IPS-18c (cell line): Measurements from ENCODE around the gene C1QTNF2.

Source experiments
- H3K4me3 ChIP-seq: 2 replicates; pipeline ENCODE4 v1.7.0; 2013; ENCODE audit warnings: low read depth, mild to moderate bottlenecking, low read length, moderate library complexity; ENCODE audit not compliant: insufficient read depth
- H3K9me3 ChIP-seq: one replicate; pipeline ENCODE4 v1.6.1; 2013; ENCODE audit warnings: mild to moderate bottlenecking, low read length, moderate library complexity; ENCODE audit not compliant: control insufficient read depth, insufficient read depth

The C1QTNF2 gene, protein sequence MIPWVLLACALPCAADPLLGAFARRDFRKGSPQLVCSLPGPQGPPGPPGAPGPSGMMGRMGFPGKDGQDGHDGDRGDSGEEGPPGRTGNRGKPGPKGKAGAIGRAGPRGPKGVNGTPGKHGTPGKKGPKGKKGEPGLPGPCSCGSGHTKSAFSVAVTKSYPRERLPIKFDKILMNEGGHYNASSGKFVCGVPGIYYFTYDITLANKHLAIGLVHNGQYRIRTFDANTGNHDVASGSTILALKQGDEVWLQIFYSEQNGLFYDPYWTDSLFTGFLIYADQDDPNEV

DNA sequence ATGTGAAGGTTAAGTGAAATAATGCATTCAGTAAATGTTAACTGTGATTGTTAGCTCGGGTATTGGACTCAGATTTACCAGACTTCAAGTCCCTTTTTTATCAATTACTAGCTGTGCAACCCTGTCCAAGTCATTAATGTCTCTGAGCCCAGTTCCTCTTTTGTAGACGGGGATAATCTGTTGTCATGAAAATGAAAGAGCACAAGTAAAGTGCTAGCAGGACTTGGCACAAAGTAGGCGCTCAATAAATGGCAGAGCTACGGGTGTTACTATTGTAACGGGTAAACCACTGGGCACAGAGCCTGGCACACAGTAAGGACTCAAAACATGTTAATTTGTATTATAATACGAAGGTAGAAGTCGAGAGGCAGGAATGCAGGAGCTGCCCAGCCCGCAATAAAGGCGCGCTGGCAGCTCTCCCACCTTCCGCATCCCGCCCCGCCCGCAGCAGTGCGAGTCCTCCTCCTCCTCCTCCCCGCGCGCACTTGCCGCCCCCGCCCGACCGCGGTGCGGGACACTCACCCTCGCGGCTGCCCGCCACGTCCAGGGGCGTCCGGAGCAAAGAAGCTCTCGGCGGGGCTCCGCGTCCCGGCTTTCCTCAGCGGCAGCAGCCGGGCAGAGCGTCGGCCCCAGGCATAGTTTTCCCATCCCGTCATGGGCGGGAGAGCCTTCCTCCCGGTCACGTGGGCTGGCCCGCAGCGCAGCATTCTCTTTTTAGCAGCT is at the start of gene C1QTNF2:
Gene C1QTNF2, minus strand, starts transcription at position 637 of the 723 bp plus-strand sequence. CDS start 15,615 bp downstream, outside the sequence.
- no peaks in the 10 kb centered on the region for H3K9me3 ChIP-seq
- H3K4me3 ChIP-seq, result peak within 1 kb of the TSS; percentile 40; the same call in 1 of the 2 replicates

DNA sequence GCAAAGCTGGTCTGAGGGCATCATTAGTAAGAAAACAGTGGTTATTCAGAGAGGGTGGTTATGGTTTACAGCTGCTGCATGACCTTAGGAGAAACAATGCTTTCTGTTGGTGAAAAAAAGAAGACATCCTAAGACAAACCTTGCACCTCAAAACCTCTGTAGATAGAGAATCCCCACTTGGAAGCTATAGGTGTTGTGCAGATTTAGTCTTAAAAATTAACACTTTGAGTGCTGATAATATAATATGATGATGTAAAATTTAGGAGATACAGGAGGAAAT is 49.8 kb upstream of the C1QTNF2 start:
- no peaks in the 10 kb centered on the region for H3K9me3 ChIP-seq
- no peak overlapping the region for H3K4me3 ChIP-seq

DNA sequence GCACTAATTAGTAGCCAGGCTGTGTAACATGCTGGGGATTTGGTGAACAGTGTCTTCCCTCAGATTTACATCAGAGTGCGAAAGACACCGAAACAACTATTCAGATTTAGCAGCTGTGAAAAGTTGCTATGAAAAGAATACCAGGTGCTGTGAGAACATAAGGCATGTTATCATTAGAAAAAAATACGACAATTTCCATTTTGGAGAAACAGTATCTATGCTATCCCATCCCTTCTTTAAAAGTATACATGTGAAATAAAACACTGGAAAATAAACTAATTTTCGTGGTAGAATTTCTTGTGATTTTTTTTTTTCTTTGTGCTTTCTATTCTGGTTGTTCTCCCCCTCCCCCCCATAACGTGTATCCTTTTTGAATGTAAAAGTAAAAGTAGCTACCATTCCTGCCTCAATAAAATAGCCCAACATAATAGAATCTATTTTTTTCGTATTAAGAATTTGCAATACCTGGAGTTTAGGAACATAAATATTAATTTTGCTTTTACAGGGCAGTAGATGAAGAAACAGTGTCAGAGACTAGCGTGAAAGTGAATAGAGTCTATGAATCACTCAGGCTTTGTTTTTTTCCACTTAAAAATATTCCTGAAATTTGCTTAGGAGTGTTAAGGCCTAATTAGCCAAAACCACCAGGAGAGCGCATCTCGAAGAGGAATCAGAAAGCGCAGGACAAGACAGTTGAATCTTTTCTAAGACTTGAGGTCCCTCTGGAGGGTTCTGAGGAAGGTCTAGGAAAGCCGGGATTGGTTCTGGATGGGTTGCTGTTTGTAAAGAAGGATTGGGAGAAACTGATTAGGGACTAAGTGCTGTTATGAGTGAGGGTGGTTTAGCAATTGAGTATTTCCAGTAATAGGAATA is 49.3 kb upstream of the C1QTNF2 start:
- Histone ChIP-seq H3K4me3 (peak overlapping the region; percentile 79), H3K9me3 (no peaks in the 10 kb centered on the region)

DNA sequence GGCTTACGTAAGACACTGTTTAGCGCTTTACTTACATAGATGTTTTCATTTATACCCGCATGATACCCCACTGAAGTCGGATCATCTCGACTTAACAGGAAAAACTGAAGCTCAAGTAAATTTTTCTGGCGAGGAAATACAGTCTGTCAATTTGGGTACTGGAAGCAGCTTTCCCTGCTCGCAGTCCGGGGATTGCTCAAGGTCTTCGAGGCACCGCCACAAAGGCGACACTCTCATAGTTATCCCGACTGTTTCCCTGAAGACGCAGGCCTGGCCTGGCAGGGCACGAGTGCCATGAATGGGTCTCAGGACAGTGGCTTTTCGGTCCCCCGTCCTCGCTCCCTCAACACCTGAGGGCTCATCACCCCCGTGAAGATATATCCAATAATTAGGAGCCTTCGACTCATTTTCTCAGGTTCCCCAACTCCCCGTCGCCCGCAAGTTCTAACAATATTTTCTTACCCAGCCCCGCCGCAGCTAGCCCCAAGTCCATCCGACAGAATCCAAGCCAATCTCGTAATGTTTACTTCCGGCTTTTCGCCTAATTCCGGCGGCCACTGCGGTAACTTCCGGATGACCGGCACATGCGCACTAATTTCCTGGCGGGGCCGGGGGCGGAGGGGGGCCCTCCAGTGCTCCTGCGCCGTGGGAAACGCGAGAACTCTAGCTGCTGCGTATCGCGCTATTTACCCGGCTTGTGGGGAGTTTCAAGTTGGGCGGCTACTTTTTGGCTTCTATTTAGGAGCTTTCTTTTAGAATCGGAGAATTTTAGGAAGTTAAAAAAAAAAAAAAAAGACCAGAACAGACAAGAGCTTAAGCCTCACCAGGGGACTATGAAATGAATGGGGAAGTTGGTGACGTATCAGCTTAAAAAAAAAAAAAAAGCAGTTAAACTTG is 48.4 kb upstream of the C1QTNF2 start, which contains the start of gene SLU7:
Gene SLU7, minus strand, starts transcription at position 521 of the 897 bp plus-strand sequence. CDS start 3,787 bp downstream, outside the sequence.
- H3K4me3 ChIP-seq, result peak within 1 kb of the TSS; percentile 79

DNA sequence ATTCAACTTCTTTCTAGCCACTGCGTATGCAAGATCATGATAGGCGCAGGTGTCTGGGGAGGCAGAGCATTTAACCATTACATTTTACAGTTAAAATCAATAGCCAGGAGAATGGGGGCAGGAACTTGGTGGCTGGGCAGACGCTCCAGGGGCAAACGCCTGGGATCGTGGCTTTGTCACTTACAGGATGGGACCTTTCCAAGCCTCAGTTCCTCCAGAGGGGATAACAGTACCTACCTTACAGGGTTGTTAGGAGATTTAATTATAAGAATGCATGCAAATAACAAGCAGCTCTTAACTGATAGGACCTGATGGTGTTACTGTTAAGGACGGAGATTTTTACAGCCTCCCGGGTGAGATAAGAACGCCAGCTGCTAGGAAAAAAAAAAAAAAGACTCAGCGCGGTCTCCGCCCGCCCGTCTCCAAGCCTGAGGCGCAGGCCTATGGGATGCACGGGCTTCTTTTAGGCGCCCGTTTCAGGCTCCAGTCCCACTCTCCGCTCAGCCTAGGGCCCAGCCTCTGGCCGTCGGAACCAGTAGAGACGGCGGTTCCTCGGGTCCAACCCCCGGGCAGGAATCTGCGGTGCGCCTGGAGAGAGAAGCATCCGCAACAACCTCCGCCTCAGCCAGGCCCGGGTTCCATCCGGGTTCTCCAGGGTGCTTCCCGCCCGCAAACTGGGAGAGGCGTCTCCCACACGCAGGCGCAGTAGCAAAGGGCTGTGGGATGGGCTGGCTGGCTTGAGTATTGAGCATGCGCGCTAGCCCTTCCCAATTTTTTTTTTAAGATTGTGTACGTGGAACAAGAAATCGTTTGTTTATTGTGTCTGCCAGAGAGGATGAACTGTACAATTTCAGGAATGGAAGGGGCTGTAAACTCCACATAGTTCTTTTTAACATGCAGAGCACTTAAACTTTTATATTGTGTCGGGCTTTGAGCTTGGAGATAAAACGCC is 29.3 kb upstream of the C1QTNF2 start, which contains the start of gene FAM200C:
Gene FAM200C, minus strand, starts transcription at position 653 of the 952 bp plus-strand sequence. CDS start 4,564 bp downstream, outside the sequence.
- Histone ChIP-seq H3K9me3 (no peaks in the 10 kb centered on the region), H3K4me3 (peak within 1 kb of the TSS; percentile 63)

More for the DNA sequence above, 48.4 kb upstream of the C1QTNF2 start, which contains the start of gene SLU7:
- H3K9me3 ChIP-seq, result no peaks in the 10 kb centered on the region

DNA sequence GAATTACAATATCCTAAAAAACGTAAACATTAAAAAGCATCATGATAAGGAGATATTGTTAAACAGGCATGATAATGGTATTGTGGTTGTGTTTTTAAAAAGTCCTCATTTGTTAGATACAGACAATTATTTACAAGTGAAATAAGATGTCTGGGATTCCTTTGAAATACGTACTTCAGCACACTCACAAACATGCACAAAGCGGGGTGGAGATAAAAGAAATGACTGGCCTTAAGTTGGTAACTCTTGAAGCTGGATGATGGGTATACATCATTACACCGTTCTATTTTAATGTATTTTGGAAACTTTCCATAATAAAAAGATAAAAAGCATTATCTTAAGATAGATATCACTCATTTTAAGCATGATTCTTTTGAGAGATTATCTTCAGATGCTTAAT is 28.4 kb upstream of the C1QTNF2 start:
- Histone ChIP-seq H3K9me3 (no peaks in the 10 kb centered on the region), H3K4me3 (peak overlapping the region; percentile 22)

DNA sequence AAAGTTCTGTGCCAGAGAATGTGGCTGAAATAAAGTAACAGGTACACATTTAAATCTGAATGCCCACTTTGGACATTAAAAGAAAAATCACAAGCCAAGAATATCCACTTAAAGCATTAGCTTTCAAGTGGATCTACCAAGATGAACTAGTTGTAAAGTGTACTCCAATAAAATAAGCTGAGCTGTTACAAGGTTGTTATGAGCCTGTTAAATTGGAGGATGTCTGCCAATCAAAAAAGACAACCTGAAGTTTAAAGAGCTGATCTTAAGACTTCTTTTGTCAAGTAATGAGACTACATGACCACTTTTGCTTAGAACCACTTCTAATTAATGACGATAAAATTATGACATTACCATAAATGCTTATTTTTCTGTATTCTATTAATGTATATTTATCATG is 27.1 kb upstream of the C1QTNF2 start:
- Histone ChIP-seq H3K4me3 (no peak overlapping the region), H3K9me3 (no peaks in the 10 kb centered on the region)

DNA sequence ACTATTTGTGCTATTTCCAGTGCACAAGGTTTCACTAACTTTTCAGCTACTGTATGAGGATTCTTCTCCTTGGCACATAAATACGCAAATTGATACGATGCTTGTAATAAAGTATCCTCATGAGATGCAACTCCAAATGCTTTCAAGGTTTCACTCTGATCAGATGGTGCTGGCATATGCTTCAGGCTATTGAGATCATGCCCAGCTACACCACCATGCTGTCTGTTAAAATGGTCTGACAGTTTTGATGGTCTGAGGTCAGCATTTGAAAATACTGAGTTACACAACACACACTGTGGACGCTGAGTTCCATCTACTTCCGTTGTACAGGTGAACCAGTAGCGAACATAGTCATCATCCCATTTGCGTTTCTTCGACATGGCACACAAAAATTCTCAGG is 24.7 kb upstream of the C1QTNF2 start:
- Histone ChIP-seq H3K4me3 (no peak overlapping the region), H3K9me3 (no peaks in the 10 kb centered on the region)

DNA sequence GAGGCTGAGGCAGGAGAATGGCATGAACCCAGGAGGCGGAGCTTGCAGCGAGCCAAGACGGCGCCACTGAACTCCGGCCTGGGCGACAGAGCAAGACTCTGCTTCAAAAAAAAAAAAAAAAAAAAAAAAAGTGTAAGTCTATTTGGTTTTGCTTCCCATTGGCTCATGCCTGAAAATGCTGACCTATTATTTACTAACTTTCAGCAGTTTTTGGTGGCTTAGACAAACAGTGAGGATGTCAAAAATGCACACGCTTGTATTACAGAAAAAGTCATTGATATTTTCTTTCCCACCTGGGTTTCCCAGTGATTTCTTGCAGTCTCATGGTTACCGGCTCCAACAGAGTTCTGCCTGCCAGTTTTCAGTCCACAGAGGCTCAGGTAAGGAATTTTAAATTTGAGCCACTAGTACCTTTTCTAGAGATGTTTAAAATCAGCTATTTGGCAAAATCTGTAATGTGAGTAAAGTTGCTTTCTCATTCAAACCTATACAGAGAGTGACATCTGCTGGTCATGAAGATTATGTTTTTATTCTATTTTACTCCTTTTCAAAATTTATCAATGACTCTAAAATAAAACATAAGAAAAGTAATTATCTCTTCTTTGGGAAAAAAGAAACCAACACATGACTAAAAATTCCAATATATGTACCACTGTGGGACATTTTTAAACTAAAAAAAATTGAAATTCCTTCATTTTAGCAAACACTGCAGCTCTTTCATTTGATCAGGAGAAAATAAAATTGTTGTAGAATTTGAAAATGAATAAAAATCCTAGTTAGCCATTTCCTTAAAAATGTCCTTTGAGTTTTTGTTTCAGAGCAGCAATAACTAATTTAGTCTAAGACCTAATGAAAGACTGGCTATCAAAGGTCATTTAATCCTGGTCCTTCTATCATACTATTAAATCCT is 20.6 kb upstream of the C1QTNF2 start:
- Histone ChIP-seq H3K4me3 (no peak overlapping the region), H3K9me3 (no peaks in the 10 kb centered on the region)

DNA sequence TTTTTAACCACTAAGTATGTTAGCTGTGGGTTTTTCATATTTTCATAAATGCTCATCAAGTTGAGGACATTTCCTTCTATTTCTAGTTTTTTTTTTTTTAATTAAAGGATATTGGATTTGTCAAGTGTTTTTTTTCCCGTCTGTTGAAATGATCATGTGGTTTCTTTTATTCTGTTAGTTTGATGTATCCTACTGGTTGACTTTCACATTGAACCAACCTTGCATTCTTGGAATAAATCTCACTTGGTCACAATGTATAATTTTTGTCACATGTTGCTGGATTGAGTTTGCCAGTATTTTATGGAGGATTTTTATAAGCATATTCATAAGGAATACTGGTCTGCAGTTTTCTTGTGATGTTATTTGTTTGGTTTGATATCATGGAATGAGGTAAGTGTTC is 17.0 kb upstream of the C1QTNF2 start:
- no peak overlapping the region for H3K4me3 ChIP-seq
- no peaks in the 10 kb centered on the region for H3K9me3 ChIP-seq

DNA sequence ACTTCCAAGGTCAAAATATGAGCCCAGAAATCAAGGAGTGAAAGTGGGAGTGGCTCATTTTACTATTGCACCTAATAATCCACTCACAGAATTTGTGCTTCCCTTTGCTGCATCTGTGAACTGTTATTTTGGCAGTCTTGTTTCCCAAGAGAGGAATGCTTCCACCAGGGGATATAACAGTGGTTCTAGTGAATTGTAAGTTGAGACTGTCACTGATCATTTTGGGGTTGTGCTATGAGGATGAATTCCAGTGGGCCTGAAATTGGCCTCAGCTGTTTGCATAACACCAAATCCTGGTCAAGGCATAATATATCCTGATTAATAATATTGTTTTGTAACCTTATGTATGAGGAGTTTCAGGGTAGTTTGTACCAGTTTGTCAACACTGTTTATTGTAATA is 15.1 kb upstream of the C1QTNF2 start:
- no peak overlapping the region for H3K4me3 ChIP-seq

DNA sequence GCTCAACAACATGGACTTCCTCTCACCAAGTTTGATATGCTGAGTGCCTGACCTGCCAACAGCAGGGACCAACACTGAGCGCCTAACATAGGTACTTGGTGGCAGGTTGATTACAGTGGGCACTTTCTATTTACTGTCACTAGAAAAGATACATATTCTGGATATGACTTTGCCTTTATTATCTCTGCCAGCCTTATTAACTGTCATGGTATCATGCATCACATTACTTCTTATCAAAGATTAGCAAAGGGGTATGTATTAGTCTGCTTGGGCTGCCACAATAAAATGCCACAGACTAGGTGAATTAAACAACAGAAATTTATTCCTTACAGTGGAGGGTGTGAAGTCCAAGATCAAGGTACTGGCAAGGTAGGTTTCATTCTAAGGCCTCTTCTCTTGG is 14.3 kb upstream of the C1QTNF2 start:
- Histone ChIP-seq H3K4me3 (no peak overlapping the region), H3K9me3 (no peaks in the 10 kb centered on the region)

More for the DNA sequence above, 15.1 kb upstream of the C1QTNF2 start:
- H3K9me3 ChIP-seq, result no peaks in the 10 kb centered on the region

DNA sequence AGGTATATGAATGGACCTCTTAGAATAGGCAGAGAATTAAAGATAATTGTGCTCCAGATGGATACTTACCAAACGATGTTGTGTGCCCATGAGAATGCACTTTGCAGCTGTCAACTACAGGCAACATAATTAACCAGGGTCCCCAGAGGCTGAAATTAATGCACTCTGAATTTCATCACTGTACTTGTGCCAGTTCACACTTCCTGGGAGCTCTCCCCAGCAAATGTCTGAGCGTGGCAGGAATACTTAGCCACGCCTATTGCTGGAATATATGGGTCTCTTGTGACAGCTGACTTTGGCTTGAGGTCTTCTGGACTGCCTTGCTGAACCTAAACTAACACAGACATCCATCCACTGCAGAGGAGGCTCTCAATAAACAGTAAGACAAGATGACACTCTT is 11.9 kb upstream of the C1QTNF2 start:
- no peak overlapping the region for H3K4me3 ChIP-seq
- no peaks in the 10 kb centered on the region for H3K9me3 ChIP-seq

DNA sequence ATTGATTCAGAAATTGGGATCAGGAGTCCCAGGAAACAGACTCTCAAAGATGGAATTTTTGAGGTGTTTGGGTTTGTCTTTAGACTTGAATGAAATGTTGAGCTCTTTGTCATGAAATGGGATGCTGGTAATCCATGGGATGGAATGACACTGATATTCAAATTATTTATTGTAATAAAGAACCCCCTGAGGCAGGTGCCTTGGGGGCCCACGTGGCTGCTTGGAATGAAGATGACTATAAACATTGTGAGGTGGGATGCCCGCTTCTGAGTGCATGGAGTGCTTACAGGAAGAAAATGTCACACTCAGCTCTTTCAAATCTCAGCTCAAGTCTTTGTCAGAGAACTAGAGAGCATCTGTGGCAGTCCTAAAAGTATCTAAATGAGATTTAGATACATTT is 9.6 kb upstream of the C1QTNF2 start:
- no peak overlapping the region for H3K4me3 ChIP-seq

DNA sequence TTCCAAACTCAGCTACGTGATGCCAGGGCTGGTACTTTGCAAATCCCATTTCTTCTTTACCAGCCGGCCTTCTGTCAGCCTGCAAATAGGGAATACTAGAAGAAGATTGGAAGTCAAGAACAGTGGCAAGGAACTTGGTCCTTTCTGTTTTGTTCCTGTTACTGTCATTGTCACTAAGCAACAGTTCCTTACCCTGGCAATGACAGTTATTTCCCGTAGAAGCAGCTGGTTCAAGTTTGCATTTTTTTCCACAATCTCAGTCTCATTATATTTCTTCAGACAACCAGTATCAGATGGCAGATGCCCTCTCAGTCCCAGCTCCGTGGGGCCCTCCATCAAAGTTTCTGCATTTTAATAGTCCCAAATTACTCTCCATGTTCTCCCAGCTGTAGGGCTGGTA is 9.1 kb upstream of the C1QTNF2 start:
- no peak overlapping the region for H3K4me3 ChIP-seq
- H3K9me3 ChIP-seq, result no peaks in the 10 kb centered on the region

More for the DNA sequence above, 9.6 kb upstream of the C1QTNF2 start:
- H3K9me3 ChIP-seq, result no peaks in the 10 kb centered on the region
